Stimulated activated CD4-positive, alpha-beta T cell treated with anti-CD3 and anti-CD28 coated beads, TNF-alpha, amount 100 ng/mL, for 48 hours (primary cell): ENCODE data around the gene COMT.
"Not testable (repeated sequence)": the region's sequence is repeated elsewhere in the genome, so short reads cannot be mapped to it uniquely, and the experiment has no call there.

ENCODE experiments used
- DNase-seq, 3 donors: peaks; one replicate each; pipeline ENCODE4 v3.0.0-alpha.2; 2020; ENCODE audit warnings: low read depth in 3 of 3

COMT gene

GRCh38 chr22:19941365-19942082 is at the start of gene COMT, which contains the start of gene TXNRD2:
TSS of gene COMT (plus strand) at chr22:19941772. CDS start at chr22:19962527, 20,755 bp downstream.
TSS of gene TXNRD2 (minus strand) at chr22:19941818. CDS start at chr22:19941803, 15 bp downstream.
- DNase-seq = peak; percentile 43 to 66 (median 47)

- peak; percentile 31 to 55 (median 52) for DNase-seq
Measured at GRCh38 chr22:19892257-19892879, 49.2 kb upstream of the COMT start.

- DNase-seq = no peak
Measured at GRCh38 chr22:19892925-19893324, 48.6 kb upstream of the COMT start.

GRCh38 chr22:19893363-19893762 is 48.2 kb upstream of the COMT start:
- no peak for DNase-seq

GRCh38 chr22:19895160-19895849 is 46.3 kb upstream of the COMT start:
- DNase-seq = no peak

GRCh38 chr22:19896665-19897355 is 44.8 kb upstream of the COMT start:
- DNase-seq = no peak

GRCh38 chr22:19897726-19898125 is 43.8 kb upstream of the COMT start:
- DNase-seq = no peak

GRCh38 chr22:19898145-19898544 is 43.4 kb upstream of the COMT start:
- no peak for DNase-seq

GRCh38 chr22:19898831-19899567 is 42.6 kb upstream of the COMT start:
- DNase-seq = no peak

GRCh38 chr22:19900707-19901436 is 40.7 kb upstream of the COMT start:
- no peak for DNase-seq

- no peak for DNase-seq
Measured at GRCh38 chr22:19901577-19902244, 39.9 kb upstream of the COMT start.

- no peak for DNase-seq
Measured at GRCh38 chr22:19902245-19902715, 39.3 kb upstream of the COMT start.

GRCh38 chr22:19903031-19903430 is 38.5 kb upstream of the COMT start:
- no peak for DNase-seq

- no peak for DNase-seq
Measured at GRCh38 chr22:19903513-19903912, 38.1 kb upstream of the COMT start.

GRCh38 chr22:19904174-19904856 is 37.3 kb upstream of the COMT start:
- DNase-seq = no peak

GRCh38 chr22:19904935-19905334 is 36.6 kb upstream of the COMT start:
- DNase-seq = no peak

GRCh38 chr22:19905347-19906276 is 36.0 kb upstream of the COMT start:
- DNase-seq = no peak

- DNase-seq = not testable (repeated sequence)
Measured at GRCh38 chr22:19906864-19907263, 34.7 kb upstream of the COMT start.
